GM18508 (cell line): ENCODE measurements around the gene ARHGEF16.

Source experiments
- ATAC-seq: cut with Tn5 transposase; IDR thresholded peaks from one replicate; pipeline ENCODE4 v1.9.1; 2021; ENCODE audit warnings: moderate number of reproducible peaks; ENCODE audit not compliant: insufficient read depth, unreplicated experiment

Gene ARHGEF16

DNA sequence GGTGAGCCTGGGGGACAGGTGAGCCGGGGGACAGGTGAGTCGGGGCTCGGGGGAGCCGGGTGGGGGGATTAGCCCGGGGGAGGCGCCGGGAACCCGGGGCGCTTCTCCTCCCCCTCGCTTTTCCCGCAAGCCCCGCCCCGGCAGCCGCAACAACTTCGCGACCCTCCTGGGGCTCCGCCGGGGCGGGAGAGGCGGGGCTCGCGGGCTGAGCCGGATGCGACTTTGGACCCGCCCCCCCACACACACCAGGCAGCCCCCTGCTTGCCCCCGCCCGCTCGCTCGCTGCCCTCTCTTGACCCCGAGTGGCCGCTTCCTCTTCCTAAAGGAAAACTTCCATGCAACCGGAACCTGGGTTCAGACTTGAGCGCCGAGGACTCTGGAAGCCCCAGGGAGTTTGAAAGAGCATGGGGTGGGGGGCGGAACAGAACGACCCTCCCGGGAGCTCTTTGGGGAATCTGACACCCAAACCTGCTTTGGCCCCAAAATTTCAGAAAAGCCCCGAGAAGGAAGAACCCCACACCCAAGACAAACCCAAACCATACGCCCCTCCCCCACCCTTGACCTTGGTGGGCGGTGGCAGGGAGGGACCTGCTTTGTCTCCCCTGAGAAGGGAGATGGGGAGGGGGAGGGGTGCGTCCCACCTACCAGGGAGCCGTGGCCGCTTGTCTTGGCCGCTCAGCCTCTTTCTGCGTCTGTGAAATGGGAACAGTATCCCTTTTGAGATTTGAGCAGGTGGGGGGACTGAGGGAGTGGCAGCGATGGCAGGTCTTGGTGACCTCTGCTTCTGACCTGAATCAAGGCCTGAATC is 550 bp downstream of the ARHGEF16 start:
- ATAC-seq: no peak

GRCh38 chr1:3455670-3456448 is 1.4 kb downstream of the ARHGEF16 start:
- no peak for ATAC-seq

- no peak for ATAC-seq
Observed at GRCh38 chr1:3456449-3456963, 2.0 kb downstream of the ARHGEF16 start.

DNA sequence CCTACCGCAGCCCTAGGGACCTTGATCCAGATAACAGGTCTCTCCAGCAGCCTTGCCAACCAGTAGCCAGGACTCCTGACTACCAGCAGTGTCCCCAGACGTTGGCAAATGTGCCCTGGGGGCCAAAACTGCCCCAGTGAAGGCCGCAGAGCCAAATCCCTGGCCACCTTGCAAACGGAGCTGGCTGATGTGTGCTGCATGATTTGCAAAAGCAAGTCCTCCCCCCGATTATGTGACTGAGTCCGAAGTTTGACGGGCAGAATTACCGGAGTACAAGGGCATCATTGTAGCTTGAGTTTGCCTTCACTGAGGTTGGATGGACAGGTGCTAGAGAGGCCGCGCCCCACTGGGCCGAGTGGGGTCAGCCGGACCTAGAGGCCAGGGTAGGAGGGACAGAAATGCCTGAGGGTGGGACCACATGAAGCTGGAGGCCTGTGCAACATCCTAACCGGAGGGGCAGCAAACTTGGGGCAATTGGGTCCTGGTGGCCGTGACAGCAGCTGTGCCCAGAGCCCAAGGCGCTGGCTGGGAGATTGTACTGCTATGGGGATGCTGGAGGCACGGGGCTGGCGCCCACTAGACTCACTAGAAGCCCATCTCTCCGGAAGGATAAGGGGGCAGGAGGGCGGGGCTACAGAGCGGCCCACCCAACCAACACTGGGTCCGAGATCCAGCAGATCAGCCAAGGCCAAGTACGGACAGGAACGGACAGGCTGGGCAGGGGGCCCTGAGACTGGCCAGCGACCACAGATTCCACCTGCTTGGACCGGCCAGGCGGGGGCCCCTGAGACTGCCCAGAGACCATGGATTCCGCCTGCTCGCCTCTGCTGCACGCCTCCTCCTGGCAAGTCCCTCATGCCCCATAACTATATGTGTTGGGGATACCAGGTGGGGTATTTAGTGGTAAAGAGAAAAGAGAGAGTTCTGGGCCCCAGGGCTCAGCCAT is 2.8 kb downstream of the ARHGEF16 start:
- ATAC-seq: no peak

DNA sequence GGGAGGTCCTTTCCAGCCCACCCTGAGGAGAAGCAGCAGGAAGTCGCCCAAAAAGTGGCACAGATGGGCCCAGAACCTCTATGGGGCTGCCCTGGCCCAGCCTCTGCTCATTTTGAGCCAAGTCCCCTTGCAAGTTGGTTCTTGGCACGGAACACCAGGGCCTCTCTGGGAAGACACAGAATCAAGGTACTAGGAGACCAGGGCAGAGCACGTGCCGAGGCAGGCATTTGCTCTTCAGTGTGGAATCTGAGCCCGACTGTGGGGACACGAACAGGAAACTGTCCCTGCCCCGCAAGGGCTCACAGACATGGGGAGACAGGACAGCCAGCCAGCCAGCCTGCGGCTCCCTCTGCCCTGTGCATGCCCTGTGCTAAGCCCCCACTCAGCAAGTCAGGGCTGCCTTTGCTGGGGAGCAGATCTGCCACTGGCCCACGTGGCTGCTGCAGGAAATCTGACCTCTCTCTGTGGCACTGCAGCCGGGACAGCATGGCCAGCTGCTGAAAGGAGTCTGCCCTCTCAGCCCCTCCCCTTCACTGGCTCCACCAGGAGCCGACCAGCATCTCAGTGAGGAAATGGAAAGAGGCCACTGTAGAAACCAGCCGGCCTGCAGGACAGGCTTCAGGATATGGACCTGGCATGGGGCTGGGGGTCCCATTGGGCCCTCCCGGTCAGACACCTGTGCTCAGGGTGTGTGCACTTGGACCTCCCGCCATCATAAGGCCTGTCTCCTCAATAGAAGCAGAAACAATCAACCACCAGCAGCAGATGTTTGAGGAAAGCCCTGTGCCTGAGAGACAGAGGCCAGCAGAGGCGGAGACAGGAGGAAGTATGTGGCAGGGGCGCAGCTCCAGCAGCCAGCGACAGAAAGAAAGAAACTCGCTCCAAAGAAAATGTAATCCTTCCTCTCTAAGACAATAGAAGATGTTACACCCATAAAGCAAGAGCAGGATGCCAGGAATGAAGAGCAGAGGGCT is 3.7 kb downstream of the ARHGEF16 start:
- no peak for ATAC-seq

- ATAC-seq: no peak
Observed at GRCh38 chr1:3459051-3459908, 4.8 kb downstream of the ARHGEF16 start.

DNA sequence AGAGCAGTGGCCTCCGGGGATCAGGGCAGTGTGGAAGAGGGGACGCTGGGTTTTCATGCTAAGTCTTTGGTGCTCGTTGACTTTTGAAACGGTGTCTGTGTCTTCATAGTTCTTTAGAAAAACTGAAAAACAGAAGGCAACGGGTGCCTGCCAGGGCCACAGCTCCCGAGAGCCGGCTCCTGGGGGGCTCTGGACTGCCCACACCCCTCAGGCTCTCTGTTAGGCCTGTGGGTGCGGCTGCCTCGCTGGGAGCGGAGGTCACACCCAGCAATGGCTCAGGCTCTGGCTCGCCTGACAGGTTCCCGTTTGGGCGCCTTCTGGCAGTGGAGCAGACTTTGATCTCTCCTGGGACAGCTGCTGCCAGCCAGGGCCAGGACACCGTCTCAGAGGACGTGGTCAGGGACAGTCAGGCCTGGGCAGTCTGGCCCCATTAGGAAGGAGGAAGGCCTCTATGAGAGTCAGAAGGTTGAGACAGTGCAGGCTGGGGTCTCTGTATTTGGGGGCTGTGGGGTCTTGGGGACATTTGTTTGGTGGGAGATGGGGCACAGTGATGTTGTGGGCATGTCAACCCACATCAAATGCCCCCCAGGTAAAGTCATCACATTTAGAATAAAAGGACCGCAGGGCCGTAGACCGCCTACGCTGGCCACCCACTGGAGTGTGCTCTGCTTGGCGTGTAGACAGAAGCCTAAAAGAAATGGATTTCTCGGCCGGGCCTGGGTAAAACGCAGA is 5.6 kb downstream of the ARHGEF16 start:
- ATAC-seq: no peak

DNA sequence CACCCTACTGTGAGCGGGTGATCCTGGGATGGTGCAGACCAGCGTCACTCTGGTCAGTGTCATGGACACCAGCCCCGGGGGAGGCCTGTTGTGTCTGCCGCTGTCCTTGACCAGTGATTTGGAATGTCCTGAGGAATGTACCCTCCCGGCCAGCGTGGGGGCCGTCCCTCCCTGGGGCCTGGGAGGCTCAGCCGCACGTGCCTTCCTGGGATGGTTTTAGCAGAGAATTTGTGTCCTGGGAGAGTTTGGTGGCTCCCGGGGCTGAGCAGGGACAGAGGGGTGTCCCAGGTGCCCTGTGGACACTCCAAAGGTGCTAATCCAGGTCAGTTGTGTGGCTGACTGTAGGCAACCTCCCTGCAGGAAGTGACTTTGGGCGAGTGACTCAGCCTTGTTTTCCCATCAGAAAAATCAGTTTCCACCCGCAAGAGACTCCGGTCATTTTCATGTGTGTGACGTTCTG is 6.2 kb downstream of the ARHGEF16 start:
- ATAC-seq: no peak

DNA sequence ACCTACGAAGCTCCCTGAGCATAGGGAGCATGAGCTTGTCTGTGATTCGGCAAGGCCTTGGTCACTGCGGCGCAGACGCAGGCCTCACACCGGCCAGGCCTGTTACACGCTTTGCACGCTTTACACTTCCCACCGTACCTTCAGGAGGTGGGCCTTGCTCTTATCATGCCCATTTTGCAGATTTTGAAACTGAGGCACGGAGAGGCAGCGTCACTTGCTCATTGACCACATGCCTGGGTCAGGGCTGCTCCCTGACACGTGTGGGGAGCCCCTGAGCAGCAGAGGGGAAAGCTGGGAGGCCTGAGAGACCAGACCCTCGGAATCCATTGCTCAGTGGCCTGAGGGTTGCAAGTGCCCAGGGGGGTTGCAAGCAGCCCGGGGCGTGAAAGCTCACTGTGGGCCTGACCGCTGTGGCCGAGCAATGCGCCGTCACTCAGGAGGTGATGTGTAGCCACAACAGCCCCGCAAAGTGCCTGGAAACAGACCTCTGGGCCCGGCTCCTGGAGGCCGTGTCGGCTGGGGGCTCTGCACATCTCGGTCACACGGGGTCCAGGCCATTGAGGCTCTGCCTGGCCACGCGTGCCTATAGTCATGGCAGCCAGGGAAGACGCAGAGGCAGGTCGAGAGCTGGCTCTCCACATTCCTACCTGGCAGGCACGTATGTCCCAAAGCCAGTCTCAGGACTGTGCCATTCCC is 6.9 kb downstream of the ARHGEF16 start:
- ATAC-seq: no peak

- no peak for ATAC-seq
Observed at GRCh38 chr1:3461934-3462275, 7.4 kb downstream of the ARHGEF16 start.

- no peak for ATAC-seq
Observed at GRCh38 chr1:3462356-3463012, 8.0 kb downstream of the ARHGEF16 start.

DNA sequence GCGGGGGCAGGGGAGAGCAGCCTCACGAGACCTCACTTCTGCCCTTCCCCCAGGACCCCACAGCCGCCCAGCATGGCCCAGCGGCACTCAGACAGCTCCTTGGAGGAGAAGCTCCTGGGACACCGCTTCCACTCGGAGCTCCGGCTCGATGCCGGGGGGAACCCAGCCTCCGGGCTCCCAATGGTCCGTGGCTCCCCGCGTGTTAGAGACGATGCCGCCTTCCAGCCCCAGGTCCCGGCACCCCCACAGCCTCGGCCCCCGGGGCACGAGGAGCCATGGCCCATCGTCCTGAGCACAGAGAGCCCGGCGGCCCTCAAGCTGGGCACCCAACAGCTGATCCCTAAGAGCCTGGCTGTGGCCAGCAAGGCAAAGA is 8.5 kb downstream of the ARHGEF16 start:
- no peak for ATAC-seq

- no peak for ATAC-seq
Observed at GRCh38 chr1:3463408-3463863, 9.0 kb downstream of the ARHGEF16 start.

GRCh38 chr1:3463891-3464648 is 9.6 kb downstream of the ARHGEF16 start:
- ATAC-seq: no peak

DNA sequence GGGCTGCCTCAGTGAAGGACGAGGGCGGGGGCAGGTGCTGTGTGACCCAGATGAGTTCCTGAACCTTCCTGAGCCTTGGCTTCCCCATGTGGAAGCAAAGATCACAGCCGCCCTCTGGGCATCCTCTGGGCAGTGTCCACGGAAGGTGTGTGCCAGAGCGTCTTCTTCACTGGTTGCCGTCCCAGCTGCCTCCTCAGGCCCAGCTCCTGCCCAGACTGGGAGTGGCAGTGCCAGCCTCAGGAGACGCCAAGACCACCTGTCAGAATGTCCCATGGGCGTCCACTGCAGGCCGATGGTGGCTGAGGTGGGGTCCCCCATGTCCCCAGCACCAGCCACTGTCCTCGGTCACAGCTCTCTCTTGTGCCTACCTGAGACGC is 10.2 kb downstream of the ARHGEF16 start:
- no peak for ATAC-seq
